ES-I3 (cell line): ENCODE data around the gene TMEM258.

Experiments used
- H3K36me3 ChIP-seq: 2 replicates; pipeline ENCODE4 v1.6.1; 2013; ENCODE audit warnings: mild to moderate bottlenecking, low read length, control low read depth, moderate library complexity; ENCODE audit not compliant: insufficient read depth
- H3K4me1 ChIP-seq: 2 replicates; pipeline ENCODE4 v1.6.1; 2013; ENCODE audit warnings: mild to moderate bottlenecking, control low read depth, low read length; ENCODE audit not compliant: insufficient read depth
- H3K9ac ChIP-seq: 2 replicates; pipeline ENCODE4 v1.6.1; 2013; ENCODE audit warnings: low read depth, mild to moderate bottlenecking, low read length, moderate library complexity
- H3K9me3 ChIP-seq: 2 replicates; pipeline ENCODE4 v1.6.1; 2013; ENCODE audit warnings: mild to moderate bottlenecking, low read length, moderate library complexity; ENCODE audit not compliant: control insufficient read depth, insufficient read depth

Gene TMEM258

GRCh38 chr11:61779666-61780525 lies 12.5 kb downstream of the TMEM258 start:
- Histone ChIP-seq H3K36me3 (peaks cover 2% of the 10 kb centered on the region; the same call in 1 of the 2 replicates), H3K4me1 (no peaks in the 10 kb centered on the region), H3K9ac (no peak overlapping the region), H3K9me3 (no peaks in the 10 kb centered on the region)

GRCh38 chr11:61778920-61779650 lies 13.3 kb downstream of the TMEM258 start:
- Histone ChIP-seq H3K9me3 (no peaks in the 10 kb centered on the region), H3K9ac (no peak overlapping the region)

GRCh38 chr11:61778357-61778886 lies 14.0 kb downstream of the TMEM258 start:
- Histone ChIP-seq H3K36me3 (no peaks in the 10 kb centered on the region; the same call in 1 of the 2 replicates), H3K9me3 (no peaks in the 10 kb centered on the region), H3K9ac (no peak overlapping the region), H3K4me1 (no peaks in the 10 kb centered on the region)

More at GRCh38 chr11:61778920-61779650, 13.3 kb downstream of the TMEM258 start:
- Histone ChIP-seq H3K36me3 (no peaks in the 10 kb centered on the region; the same call in 1 of the 2 replicates), H3K4me1 (no peaks in the 10 kb centered on the region)

- no peaks in the 10 kb centered on the region; the same call in 1 of the 2 replicates for H3K36me3 ChIP-seq
- no peaks in the 10 kb centered on the region for H3K9me3 ChIP-seq
- H3K9ac ChIP-seq = no peak overlapping the region; the same call in 1 of the 2 replicates
- peaks cover 2% of the 10 kb centered on the region; the same call in 1 of the 2 replicates for H3K4me1 ChIP-seq
These were observed 14.9 kb downstream of the TMEM258 start for GRCh38 chr11:61777234-61778090.

- Histone ChIP-seq H3K9ac (no peak overlapping the region), H3K9me3 (no peaks in the 10 kb centered on the region), H3K4me1 (peaks cover 9% of the 10 kb centered on the region), H3K36me3 (no peaks in the 10 kb centered on the region; the same call in 1 of the 2 replicates)
These were observed 15.8 kb downstream of the TMEM258 start for GRCh38 chr11:61776561-61777075.

- no peaks in the 10 kb centered on the region for H3K9me3 ChIP-seq
- H3K36me3 ChIP-seq = no peaks in the 10 kb centered on the region; the same call in 1 of the 2 replicates
- H3K9ac ChIP-seq = no peak overlapping the region
- peaks cover 15% of the 10 kb centered on the region for H3K4me1 ChIP-seq
These were observed 16.5 kb downstream of the TMEM258 start for GRCh38 chr11:61775606-61776554.

- H3K9ac ChIP-seq = no peak overlapping the region
- H3K36me3 ChIP-seq = no peaks in the 10 kb centered on the region; the same call in 1 of the 2 replicates
- peaks cover 18% of the 10 kb centered on the region for H3K4me1 ChIP-seq
- no peaks in the 10 kb centered on the region for H3K9me3 ChIP-seq
These were observed 17.3 kb downstream of the TMEM258 start for GRCh38 chr11:61775106-61775505.

GRCh38 chr11:61774411-61774810 lies 18.0 kb downstream of the TMEM258 start:
- H3K36me3 ChIP-seq = no peaks in the 10 kb centered on the region; the same call in 1 of the 2 replicates
- H3K9me3 ChIP-seq = no peaks in the 10 kb centered on the region
- H3K9ac ChIP-seq = no peak overlapping the region
- H3K4me1 ChIP-seq = peaks cover 24% of the 10 kb centered on the region

GRCh38 chr11:61773809-61774208 lies 18.6 kb downstream of the TMEM258 start:
- no peaks in the 10 kb centered on the region; the same call in 1 of the 2 replicates for H3K36me3 ChIP-seq
- H3K4me1 ChIP-seq = peaks cover 26% of the 10 kb centered on the region
- H3K9me3 ChIP-seq = no peaks in the 10 kb centered on the region
- no peak overlapping the region for H3K9ac ChIP-seq

GRCh38 chr11:61773356-61773755 lies 19.0 kb downstream of the TMEM258 start:
- Histone ChIP-seq H3K36me3 (no peaks in the 10 kb centered on the region; the same call in 1 of the 2 replicates), H3K9me3 (no peaks in the 10 kb centered on the region), H3K4me1 (peaks cover 26% of the 10 kb centered on the region), H3K9ac (no peak overlapping the region)

GRCh38 chr11:61771985-61772455 lies 20.4 kb downstream of the TMEM258 start:
- H3K9ac ChIP-seq = no peak overlapping the region
- peaks cover 26% of the 10 kb centered on the region for H3K4me1 ChIP-seq
- no peaks in the 10 kb centered on the region for H3K9me3 ChIP-seq
- no peaks in the 10 kb centered on the region for H3K36me3 ChIP-seq

GRCh38 chr11:61771195-61771894 lies 21.1 kb downstream of the TMEM258 start:
- H3K4me1 ChIP-seq = peaks cover 26% of the 10 kb centered on the region
- no peak overlapping the region for H3K9ac ChIP-seq
- H3K9me3 ChIP-seq = no peaks in the 10 kb centered on the region
- no peaks in the 10 kb centered on the region for H3K36me3 ChIP-seq
